K562 (cell line): ENCODE data around the gene CBX8. TPM values are rescaled to one million over a fixed set of nuclear protein-coding genes. Genes with fewer than 3 reads are reported as not detected.

Experiments used
- CBFA2T2 ChIP-seq: fragments of 450-650 bp; conservative IDR thresholded peaks from 2 replicates; pipeline ENCODE4 v1.6.1; 2017; ENCODE audit warnings: mild to moderate bottlenecking
- CCNT2 ChIP-seq: IDR thresholded peaks from 2 replicates; pipeline ENCODE4 v1.6.1; 2011; ENCODE audit warnings: borderline replicate concordance, low read depth, mild to moderate bottlenecking, moderate library complexity, mixed read lengths, low read length; ENCODE audit not compliant: insufficient read length; ENCODE audit errors: extremely low read depth
- EP300 ChIP-seq: IDR thresholded peaks from 2 replicates; pipeline ENCODE4 v1.6.1; 2012; ENCODE audit warnings: low read length, improper control_type of control experiment
- HDAC1 ChIP-seq, 2 experiments: fragments of 450-650 bp; IDR thresholded peaks; 2 replicates each; pipeline ENCODE4 v1.6.1; 2016 to 2017; ENCODE audit warnings: inconsistent platforms in 1 of 2, mild to moderate bottlenecking in 1 of 2, moderate library complexity in 1 of 2
- KDM1A ChIP-seq, 2 experiments: fragments of 450-650 bp; IDR thresholded peaks; 2 replicates each; pipeline ENCODE4 v1.6.1; 2016; ENCODE audit warnings: mild to moderate bottlenecking in 2 of 2
- MCM3 ChIP-seq: fragments of 450-650 bp; IDR thresholded peaks from 2 replicates; pipeline ENCODE4 v1.6.1; 2016
- NCOR1 ChIP-seq: fragments of 450-650 bp; IDR thresholded peaks from 2 replicates; pipeline ENCODE4 v1.6.1; 2016; ENCODE audit warnings: mild to moderate bottlenecking, moderate library complexity
- NR2F6 ChIP-seq: fragments of 450-650 bp; formaldehyde crosslinking; IDR thresholded peaks from 2 replicates; pipeline ENCODE4 v1.4.0; 2020; ENCODE audit warnings: mild to moderate bottlenecking
- RB1 ChIP-seq: fragments of 450-650 bp; IDR thresholded peaks from 2 replicates; pipeline ENCODE4 v1.6.1; 2017; ENCODE audit warnings: low read depth, mild to moderate bottlenecking
- polyA plus RNA-seq, 8 experiments: library from polyadenylated mRNA; depleted of rRNA in 4 of 8; stranded (reverse) in 5 of 8; unstranded in 3 of 8; fragments of >200 nt; fragmentation: Nextera tagmentation in 2 of 8; fragmentation: Illumina TruSeq in 1 of 8; extraction: Ambion mirVana in 2 of 8; extraction: Trizol in 1 of 8; gene quantifications; 2 replicates each; pipeline versions ENCODE4 v1.2.1 to v1.2.3, GENCODE V29; 2011 to 2014; ENCODE audit warnings: inconsistent platforms in 1 of 8, missing spikeins in 1 of 8
- total RNA-seq, 7 experiments: library from RNA; depleted of rRNA in 6 of 7; stranded (reverse); fragments of >200 nt in 6 of 7; fragmentation: Illumina TruSeq in 2 of 7; extraction: Trizol in 2 of 7; gene quantifications; 2 replicates each; pipeline versions ENCODE4 v1.2.1 to v1.2.3, GENCODE V29; 2011 to 2021; ENCODE audit warnings: low replicate concordance in 1 of 7
- TF ChIP-seq, protein P1 (sequence below): fragments of 200-600 bp; sonication (generic); IDR thresholded peaks from one replicate; pipeline ENCODE4 v1.6.1; 2012; ENCODE audit warnings: mild to moderate bottlenecking, low read depth, low read length, inconsistent platforms
- TF ChIP-seq, protein P2 (sequence below): fragments of 200-800 bp; sonication (Bioruptor generic); IDR thresholded peaks from 2 replicates; pipeline ENCODE4 v1.6.1; 2017; ENCODE audit warnings: missing genetic modification characterization, missing compliant biosample characterization
- TF ChIP-seq, protein P3 (sequence below): sonication (generic); formaldehyde crosslinking; IDR thresholded peaks from 2 replicates; pipeline ENCODE4 v1.8.1; 2022; ENCODE audit warnings: missing genetic modification reagents
- TF ChIP-seq, protein P4 (sequence below): fragments of 250-450 bp; sonication (Bioruptor Pico); IDR thresholded peaks from 2 replicates; pipeline ENCODE4 v1.8.0; 2022; ENCODE audit warnings: moderate library complexity, mild to moderate bottlenecking, inconsistent platforms

Gene CBX8
- total and polyA plus RNA-seq, 9 of the 15 experiments (the other 6 are each of a cell fraction or from before 2014, with no cell fraction given), result 0.08 to 11.9 (median 2.6) TPM

DNA sequence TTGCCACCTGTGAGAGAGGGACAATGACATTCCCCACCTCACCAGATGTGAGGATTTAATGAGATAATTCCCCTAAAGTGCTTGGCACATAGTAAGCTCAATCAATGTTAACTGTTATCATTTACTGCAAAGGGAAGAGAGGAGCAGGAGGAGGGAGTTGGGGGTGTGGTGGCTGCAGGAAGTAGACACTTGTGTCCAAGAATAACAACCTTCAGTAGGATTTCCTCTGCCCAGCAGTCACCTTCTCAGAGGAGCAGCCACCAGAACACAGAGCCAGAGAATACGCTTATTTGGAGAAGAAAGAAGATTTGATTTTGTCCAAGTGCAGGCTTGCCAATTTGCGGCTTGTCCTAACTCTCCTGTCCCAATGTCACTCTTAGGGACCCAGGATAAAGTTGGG lies 32.1 kb upstream of the CBX8 start (continued):
- TF ChIP-seq, protein P1, sequence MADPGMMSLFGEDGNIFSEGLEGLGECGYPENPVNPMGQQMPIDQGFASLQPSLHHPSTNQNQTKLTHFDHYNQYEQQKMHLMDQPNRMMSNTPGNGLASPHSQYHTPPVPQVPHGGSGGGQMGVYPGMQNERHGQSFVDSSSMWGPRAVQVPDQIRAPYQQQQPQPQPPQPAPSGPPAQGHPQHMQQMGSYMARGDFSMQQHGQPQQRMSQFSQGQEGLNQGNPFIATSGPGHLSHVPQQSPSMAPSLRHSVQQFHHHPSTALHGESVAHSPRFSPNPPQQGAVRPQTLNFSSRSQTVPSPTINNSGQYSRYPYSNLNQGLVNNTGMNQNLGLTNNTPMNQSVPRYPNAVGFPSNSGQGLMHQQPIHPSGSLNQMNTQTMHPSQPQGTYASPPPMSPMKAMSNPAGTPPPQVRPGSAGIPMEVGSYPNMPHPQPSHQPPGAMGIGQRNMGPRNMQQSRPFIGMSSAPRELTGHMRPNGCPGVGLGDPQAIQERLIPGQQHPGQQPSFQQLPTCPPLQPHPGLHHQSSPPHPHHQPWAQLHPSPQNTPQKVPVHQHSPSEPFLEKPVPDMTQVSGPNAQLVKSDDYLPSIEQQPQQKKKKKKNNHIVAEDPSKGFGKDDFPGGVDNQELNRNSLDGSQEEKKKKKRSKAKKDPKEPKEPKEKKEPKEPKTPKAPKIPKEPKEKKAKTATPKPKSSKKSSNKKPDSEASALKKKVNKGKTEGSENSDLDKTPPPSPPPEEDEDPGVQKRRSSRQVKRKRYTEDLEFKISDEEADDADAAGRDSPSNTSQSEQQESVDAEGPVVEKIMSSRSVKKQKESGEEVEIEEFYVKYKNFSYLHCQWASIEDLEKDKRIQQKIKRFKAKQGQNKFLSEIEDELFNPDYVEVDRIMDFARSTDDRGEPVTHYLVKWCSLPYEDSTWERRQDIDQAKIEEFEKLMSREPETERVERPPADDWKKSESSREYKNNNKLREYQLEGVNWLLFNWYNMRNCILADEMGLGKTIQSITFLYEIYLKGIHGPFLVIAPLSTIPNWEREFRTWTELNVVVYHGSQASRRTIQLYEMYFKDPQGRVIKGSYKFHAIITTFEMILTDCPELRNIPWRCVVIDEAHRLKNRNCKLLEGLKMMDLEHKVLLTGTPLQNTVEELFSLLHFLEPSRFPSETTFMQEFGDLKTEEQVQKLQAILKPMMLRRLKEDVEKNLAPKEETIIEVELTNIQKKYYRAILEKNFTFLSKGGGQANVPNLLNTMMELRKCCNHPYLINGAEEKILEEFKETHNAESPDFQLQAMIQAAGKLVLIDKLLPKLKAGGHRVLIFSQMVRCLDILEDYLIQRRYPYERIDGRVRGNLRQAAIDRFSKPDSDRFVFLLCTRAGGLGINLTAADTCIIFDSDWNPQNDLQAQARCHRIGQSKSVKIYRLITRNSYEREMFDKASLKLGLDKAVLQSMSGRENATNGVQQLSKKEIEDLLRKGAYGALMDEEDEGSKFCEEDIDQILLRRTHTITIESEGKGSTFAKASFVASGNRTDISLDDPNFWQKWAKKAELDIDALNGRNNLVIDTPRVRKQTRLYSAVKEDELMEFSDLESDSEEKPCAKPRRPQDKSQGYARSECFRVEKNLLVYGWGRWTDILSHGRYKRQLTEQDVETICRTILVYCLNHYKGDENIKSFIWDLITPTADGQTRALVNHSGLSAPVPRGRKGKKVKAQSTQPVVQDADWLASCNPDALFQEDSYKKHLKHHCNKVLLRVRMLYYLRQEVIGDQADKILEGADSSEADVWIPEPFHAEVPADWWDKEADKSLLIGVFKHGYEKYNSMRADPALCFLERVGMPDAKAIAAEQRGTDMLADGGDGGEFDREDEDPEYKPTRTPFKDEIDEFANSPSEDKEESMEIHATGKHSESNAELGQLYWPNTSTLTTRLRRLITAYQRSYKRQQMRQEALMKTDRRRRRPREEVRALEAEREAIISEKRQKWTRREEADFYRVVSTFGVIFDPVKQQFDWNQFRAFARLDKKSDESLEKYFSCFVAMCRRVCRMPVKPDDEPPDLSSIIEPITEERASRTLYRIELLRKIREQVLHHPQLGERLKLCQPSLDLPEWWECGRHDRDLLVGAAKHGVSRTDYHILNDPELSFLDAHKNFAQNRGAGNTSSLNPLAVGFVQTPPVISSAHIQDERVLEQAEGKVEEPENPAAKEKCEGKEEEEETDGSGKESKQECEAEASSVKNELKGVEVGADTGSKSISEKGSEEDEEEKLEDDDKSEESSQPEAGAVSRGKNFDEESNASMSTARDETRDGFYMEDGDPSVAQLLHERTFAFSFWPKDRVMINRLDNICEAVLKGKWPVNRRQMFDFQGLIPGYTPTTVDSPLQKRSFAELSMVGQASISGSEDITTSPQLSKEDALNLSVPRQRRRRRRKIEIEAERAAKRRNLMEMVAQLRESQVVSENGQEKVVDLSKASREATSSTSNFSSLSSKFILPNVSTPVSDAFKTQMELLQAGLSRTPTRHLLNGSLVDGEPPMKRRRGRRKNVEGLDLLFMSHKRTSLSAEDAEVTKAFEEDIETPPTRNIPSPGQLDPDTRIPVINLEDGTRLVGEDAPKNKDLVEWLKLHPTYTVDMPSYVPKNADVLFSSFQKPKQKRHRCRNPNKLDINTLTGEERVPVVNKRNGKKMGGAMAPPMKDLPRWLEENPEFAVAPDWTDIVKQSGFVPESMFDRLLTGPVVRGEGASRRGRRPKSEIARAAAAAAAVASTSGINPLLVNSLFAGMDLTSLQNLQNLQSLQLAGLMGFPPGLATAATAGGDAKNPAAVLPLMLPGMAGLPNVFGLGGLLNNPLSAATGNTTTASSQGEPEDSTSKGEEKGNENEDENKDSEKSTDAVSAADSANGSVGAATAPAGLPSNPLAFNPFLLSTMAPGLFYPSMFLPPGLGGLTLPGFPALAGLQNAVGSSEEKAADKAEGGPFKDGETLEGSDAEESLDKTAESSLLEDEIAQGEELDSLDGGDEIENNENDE, result no peak
- TF ChIP-seq EP300, result peak; percentile 21; the same call in 1 of the 2 replicates
- TF ChIP-seq, protein P2, sequence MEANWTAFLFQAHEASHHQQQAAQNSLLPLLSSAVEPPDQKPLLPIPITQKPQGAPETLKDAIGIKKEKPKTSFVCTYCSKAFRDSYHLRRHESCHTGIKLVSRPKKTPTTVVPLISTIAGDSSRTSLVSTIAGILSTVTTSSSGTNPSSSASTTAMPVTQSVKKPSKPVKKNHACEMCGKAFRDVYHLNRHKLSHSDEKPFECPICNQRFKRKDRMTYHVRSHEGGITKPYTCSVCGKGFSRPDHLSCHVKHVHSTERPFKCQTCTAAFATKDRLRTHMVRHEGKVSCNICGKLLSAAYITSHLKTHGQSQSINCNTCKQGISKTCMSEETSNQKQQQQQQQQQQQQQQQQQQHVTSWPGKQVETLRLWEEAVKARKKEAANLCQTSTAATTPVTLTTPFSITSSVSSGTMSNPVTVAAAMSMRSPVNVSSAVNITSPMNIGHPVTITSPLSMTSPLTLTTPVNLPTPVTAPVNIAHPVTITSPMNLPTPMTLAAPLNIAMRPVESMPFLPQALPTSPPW (CRISPR knock-in tag), result peak; percentile 18; the same call in 1 of the 2 replicates
- TF ChIP-seq RB1, result no peak
- TF ChIP-seq CCNT2, result no peak
- TF ChIP-seq, protein P3, sequence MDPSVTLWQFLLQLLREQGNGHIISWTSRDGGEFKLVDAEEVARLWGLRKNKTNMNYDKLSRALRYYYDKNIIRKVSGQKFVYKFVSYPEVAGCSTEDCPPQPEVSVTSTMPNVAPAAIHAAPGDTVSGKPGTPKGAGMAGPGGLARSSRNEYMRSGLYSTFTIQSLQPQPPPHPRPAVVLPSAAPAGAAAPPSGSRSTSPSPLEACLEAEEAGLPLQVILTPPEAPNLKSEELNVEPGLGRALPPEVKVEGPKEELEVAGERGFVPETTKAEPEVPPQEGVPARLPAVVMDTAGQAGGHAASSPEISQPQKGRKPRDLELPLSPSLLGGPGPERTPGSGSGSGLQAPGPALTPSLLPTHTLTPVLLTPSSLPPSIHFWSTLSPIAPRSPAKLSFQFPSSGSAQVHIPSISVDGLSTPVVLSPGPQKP (CRISPR knock-in tag), result no peak
- TF ChIP-seq CBFA2T2, result peak; percentile 13; the same call in 1 of the 2 replicates
- peak in 1 of 2 experiments; percentile 38; a peak in 1 of 4 replicates for TF ChIP-seq KDM1A (IDR thresholded peaks at IDR 0.05)
- no peak for TF ChIP-seq MCM3
- TF ChIP-seq NR2F6 (CRISPR knock-in tag), result no peak
- TF ChIP-seq, protein P4, sequence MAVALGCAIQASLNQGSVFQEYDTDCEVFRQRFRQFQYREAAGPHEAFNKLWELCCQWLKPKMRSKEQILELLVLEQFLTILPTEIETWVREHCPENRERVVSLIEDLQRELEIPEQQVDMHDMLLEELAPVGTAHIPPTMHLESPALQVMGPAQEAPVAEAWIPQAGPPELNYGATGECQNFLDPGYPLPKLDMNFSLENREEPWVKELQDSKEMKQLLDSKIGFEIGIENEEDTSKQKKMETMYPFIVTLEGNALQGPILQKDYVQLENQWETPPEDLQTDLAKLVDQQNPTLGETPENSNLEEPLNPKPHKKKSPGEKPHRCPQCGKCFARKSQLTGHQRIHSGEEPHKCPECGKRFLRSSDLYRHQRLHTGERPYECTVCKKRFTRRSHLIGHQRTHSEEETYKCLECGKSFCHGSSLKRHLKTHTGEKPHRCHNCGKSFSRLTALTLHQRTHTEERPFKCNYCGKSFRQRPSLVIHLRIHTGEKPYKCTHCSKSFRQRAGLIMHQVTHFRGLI (CRISPR knock-in tag), result no peak
- TF ChIP-seq NCOR1, result peak; percentile 32; the same call in 1 of the 2 replicates
- 0 out of 4 replicates have a peak, but pooled peaks of 1 of the 2 experiments have one; percentile 21 for TF ChIP-seq HDAC1 (IDR thresholded peaks at IDR 0.05)
